ENCODE results near the gene OPRL1.

GRCh38 chr20:64102647-64103354 lies 22.9 kb downstream of the OPRL1 start:
- TF ChIP-seq, protein P1, sequence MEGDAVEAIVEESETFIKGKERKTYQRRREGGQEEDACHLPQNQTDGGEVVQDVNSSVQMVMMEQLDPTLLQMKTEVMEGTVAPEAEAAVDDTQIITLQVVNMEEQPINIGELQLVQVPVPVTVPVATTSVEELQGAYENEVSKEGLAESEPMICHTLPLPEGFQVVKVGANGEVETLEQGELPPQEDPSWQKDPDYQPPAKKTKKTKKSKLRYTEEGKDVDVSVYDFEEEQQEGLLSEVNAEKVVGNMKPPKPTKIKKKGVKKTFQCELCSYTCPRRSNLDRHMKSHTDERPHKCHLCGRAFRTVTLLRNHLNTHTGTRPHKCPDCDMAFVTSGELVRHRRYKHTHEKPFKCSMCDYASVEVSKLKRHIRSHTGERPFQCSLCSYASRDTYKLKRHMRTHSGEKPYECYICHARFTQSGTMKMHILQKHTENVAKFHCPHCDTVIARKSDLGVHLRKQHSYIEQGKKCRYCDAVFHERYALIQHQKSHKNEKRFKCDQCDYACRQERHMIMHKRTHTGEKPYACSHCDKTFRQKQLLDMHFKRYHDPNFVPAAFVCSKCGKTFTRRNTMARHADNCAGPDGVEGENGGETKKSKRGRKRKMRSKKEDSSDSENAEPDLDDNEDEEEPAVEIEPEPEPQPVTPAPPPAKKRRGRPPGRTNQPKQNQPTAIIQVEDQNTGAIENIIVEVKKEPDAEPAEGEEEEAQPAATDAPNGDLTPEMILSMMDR (IDR thresholded peaks at IDR 0.05), result no peak
- no peak for TF ChIP-seq POLR2A (IDR thresholded peaks at IDR 0.05)

Data from esophagus squamous epithelium (tissue), 4 donors.